T-cell (primary cell): Measurements from ENCODE around the gene DCUN1D4. TPM values are rescaled to one million over a fixed set of nuclear protein-coding genes. Genes with fewer than 3 reads are reported as not detected.

ENCODE experiments used
- ATAC-seq, 4 experiments: fragments of 200-7000 bp in 3 of 4; fragments of 150-1000 bp in 1 of 4; cut with Tn5 transposase; replicated peaks in 1 of 4; 1 replicate in 3 of 4; 2 replicates in 1 of 4; pipeline ENCODE4 v1.10.0; 2021; ENCODE audit warnings: moderate library complexity in 3 of 4, mild to moderate bottlenecking in 2 of 4, moderate number of reproducible peaks in 1 of 4
- CTCF ChIA-PET, 2 donors: fragments of 300-600 bp; sonication (Branson Sonifier 250); formaldehyde crosslinking; loops; one replicate each; lab custom pipeline; 2022; ENCODE audit warnings: antibody characterized with exemption in 2 of 2; lab: Charles Lee
- POLR2A ChIA-PET, 2 donors: fragments of 300-600 bp; sonication (Branson Sonifier 250); formaldehyde crosslinking; loops; one replicate each; lab custom pipeline; 2022; ENCODE audit warnings: antibody characterized with exemption in 2 of 2; lab: Charles Lee
- DNase-seq, 35 experiments: peaks; one replicate each; pipeline versions ENCODE4 v3.0.0 to v3.0.0-alpha.2; 2013 to 2023
- H3K27ac ChIP-seq: one replicate; pipeline ENCODE4 v1.5.1; 2013; ENCODE audit warnings: low read length
- H3K27me3 ChIP-seq, 2 experiments: replicated peaks in 1 of 2; 1 replicate in 1 of 2; 2 replicates in 1 of 2; pipeline versions ENCODE4 v1.6.1 to v1.7.0; 2013; ENCODE audit warnings: low read length in 1 of 2, mixed read lengths in 1 of 2; ENCODE audit not compliant: control insufficient read depth in 2 of 2, insufficient read depth in 2 of 2; ENCODE audit errors: extremely low read depth in 1 of 2
- H3K36me3 ChIP-seq, 2 donors: 1 replicate in 1 of 2; 2 replicates in 1 of 2; pipeline versions ENCODE4 v1.6.1 to v1.7.0; 2013; ENCODE audit warnings: low read length in 1 of 2; ENCODE audit not compliant: control insufficient read depth in 2 of 2, insufficient read depth in 1 of 2; ENCODE audit errors: extremely low read depth in 1 of 2
- H3K4me1 ChIP-seq, 2 experiments: 1 replicate in 1 of 2; 2 replicates in 1 of 2; pipeline versions ENCODE4 v1.6.1 to v1.7.0; 2013; ENCODE audit warnings: low read length in 2 of 2, mixed read lengths in 1 of 2; ENCODE audit not compliant: insufficient read depth in 2 of 2, control insufficient read depth in 1 of 2; ENCODE audit errors: extremely low read depth in 1 of 2
- H3K4me3 ChIP-seq, 2 donors: 1 replicate in 1 of 2; 2 replicates in 1 of 2; pipeline versions ENCODE4 v1.5.1 to v1.7.0; 2013; ENCODE audit warnings: mild to moderate bottlenecking in 2 of 2, low read length in 1 of 2, moderate library complexity in 1 of 2; ENCODE audit not compliant: control insufficient read depth in 1 of 2; ENCODE audit errors: extremely low read depth in 1 of 2
- H3K9me3 ChIP-seq: 2 replicates; pipeline ENCODE4 v1.7.0; 2013
- H3K27ac Mint-ChIP-seq, 2 donors: one replicate each; pipeline ENCODE4 v1.8.0; 2020 to 2021; ENCODE audit warnings: mild to moderate bottlenecking in 2 of 2, mixed read lengths in 2 of 2
- H3K27me3 Mint-ChIP-seq, 2 donors: one replicate each; pipeline ENCODE4 v1.8.0; 2021 to 2022; ENCODE audit warnings: mixed read lengths in 2 of 2
- H3K36me3 Mint-ChIP-seq: one replicate; pipeline ENCODE4 v1.8.0; 2021; ENCODE audit warnings: mixed read lengths
- H3K4me1 Mint-ChIP-seq, 3 donors: one replicate each; pipeline ENCODE4 v1.8.0; 2020 to 2022; ENCODE audit warnings: mixed read lengths in 3 of 3, mild to moderate bottlenecking in 1 of 3
- H3K4me3 Mint-ChIP-seq, 3 donors: one replicate each; pipeline ENCODE4 v1.8.0; 2020 to 2022; ENCODE audit warnings: mild to moderate bottlenecking in 3 of 3, mixed read lengths in 3 of 3, moderate library complexity in 3 of 3
- H3K9me3 Mint-ChIP-seq, 3 donors: one replicate each; pipeline ENCODE4 v1.8.0; 2020 to 2022; ENCODE audit warnings: mixed read lengths in 3 of 3
- WGBS: methylation state at CpG from one replicate; pipeline ENCODE4 v1.1.5; 2013; ENCODE audit warnings: missing lambda C conversion rate; ENCODE audit not compliant: insufficient coverage; 5-methylcytosine and 5-hydroxymethylcytosine counted together
- total RNA-seq, 35 experiments: library from RNA in 6 of 35; stranded (reverse) in 6 of 35; fragments of 120-200 nt in 1 of 35; gene quantifications; one replicate each; pipeline versions ENCODE4 v1.2.1 to v1.2.4 and lab custom pipeline; 2013 to 2026

DCUN1D4 gene
- 10 to 100 TPM; 35.6 to 47.1 (median 37.3) TPM for total RNA-seq
- 28.8 TPM for total RNA-seq (2013)
- total RNA-seq (lab: John Stamatoyannopoulos, UW) = 23.7 to 70.2 (median 38.1) reads per million in 29 experiments

DNA sequence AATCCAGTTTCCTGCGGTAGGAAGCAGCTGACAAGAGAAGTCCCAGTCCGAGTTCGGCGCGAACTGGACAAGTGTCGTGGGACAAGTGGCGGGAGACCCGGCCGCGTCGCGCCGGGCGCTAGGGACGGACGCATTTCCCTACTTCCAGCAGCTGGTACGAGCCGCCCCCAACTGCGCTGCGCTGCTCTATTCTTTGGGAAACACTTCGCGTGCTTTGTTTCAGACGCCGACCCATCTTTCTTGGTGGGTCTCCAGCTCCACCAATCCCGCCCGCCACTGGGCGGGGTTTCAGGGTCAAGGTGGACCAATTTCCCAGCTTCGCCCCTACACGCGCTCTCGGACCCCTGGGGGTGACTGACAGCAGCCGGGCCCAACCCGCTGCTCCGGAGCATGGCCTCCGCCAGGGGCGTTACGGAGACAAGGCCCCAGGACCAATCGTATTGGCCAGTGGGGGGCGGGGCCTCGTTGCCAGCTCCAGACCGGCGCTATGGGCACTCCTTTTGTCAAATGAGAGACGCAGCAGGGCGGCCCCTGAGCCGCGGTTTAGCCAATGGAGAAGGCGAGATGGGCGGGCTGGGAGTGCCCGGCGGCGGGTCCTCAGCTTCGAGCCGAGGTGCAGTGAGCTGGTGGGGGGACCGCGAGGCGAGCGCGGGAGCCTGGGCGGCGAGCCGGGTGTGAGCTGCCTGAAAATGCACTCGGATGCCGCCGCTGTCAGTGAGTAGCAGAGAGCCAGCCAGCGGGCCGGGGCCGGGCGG is at the start of gene DCUN1D4:
DCUN1D4 (plus strand) TSS at position 600 of the 755 bp plus-strand sequence; CDS start at position 690, 90 bp downstream.
- peak within 1 kb of the TSS; percentile 75 to 89 for H3K4me3 ChIP-seq
- H3K4me3 Mint-ChIP-seq = peak within 1 kb of the TSS; percentile 94 to 99 (median 94)
- H3K27me3 ChIP-seq = no peaks in the 10 kb centered on the region
- under 1% methylated on average over 60 of the region's 68 CpGs for WGBS
- peak within 1 kb of the TSS; percentile 66 for H3K27ac ChIP-seq
- ATAC-seq = peak; percentile 86 to 91 (median 88)
- H3K9me3 ChIP-seq = no peaks in the 10 kb centered on the region
- no peaks in the 10 kb centered on the region for H3K36me3 Mint-ChIP-seq
- H3K4me1 ChIP-seq = peaks cover 11 to 14% of the 10 kb centered on the region in 2 experiments
- H3K9me3 Mint-ChIP-seq = no peaks in the 10 kb centered on the region
- H3K36me3 ChIP-seq = no peaks in the 10 kb centered on the region
- peak; percentile 90 to 99 (median 96) for DNase-seq
- peak within 1 kb of the TSS; percentile 89 to 93 for H3K27ac Mint-ChIP-seq
- CTCF ChIA-PET = interaction anchor here (0.7 to 1.8 kb wide), 6 partner anchors 10 to 184 kb away, joined by 3 to 7 read pairs (median 4); no protein-coding TSS in a partner anchor
- POLR2A ChIA-PET = interaction anchor here in 1 of 2 donors (0.8 kb wide), 1 partner anchor 8 kb away, joined by 3 read pairs; no protein-coding TSS in a partner anchor
- H3K4me1 Mint-ChIP-seq = peaks cover 19 to 37% (median 21%) of the 10 kb centered on the region in 3 donors
- no peaks in the 10 kb centered on the region for H3K27me3 Mint-ChIP-seq

DNA sequence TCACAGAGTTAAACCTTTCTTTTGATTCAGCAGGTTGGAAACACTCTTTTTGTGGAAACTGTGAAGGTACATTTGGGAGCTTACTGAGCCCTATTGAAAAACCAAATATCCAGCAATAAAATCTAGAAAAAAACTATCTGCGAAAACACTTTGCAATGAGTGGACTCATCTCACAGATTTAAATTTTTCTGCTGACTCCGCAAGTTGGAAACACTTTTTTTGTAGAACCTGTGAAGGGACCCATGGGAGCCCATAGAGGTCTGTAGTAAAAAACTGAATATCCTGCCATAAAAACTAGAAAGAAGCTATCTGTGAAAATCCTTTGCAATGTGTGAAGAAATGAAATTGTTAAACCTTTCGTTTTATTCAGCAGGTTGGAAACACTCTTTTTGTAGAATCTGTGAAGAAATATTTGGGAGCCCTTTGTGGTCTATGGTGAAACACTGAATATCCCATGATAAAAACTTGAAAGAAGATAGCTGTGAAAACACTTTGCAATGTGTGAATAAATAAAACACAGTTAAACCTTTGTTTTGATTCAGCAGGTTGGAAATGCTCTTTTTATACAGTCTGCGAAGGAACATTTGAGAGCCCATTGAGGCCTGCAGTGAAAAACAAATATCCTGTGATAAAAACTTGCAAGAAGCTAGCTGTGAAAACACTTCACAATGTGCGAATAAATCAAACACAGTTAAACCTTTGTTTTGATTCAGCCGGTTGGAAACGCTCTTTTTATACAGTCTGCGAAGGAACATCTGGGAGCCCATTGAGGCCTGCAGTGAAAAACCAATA is 22.3 kb upstream of the DCUN1D4 start:
- ATAC-seq = no peak
- CTCF ChIA-PET = interaction anchor here in 1 of 2 donors (1.0 to 1.2 kb wide), 2 partner anchors 10 to 12 kb away, joined by 3 to 4 read pairs; no protein-coding TSS in a partner anchor
- no peaks in the 10 kb centered on the region for H3K36me3 Mint-ChIP-seq
- POLR2A ChIA-PET = no interaction called here
- no peak overlapping the region for H3K27ac ChIP-seq
- H3K4me3 Mint-ChIP-seq = no peak overlapping the region
- peaks cover 0 to 35% (median 21%) of the 10 kb centered on the region in 3 donors for H3K9me3 Mint-ChIP-seq
- no peaks in the 10 kb centered on the region for H3K27me3 ChIP-seq
- no peaks in the 10 kb centered on the region for H3K4me1 ChIP-seq
- no peaks in the 10 kb centered on the region for H3K9me3 ChIP-seq
- H3K27ac Mint-ChIP-seq = no peak overlapping the region
- no peaks in the 10 kb centered on the region for H3K36me3 ChIP-seq
- H3K27me3 Mint-ChIP-seq = peaks cover 0 to 4% of the 10 kb centered on the region in 2 donors
- DNase-seq = no peak
- no peaks in the 10 kb centered on the region for H3K4me1 Mint-ChIP-seq
- H3K4me3 ChIP-seq = no peak overlapping the region
- WGBS = 79% methylated on average over 6 of the region's 8 CpGs

DNA sequence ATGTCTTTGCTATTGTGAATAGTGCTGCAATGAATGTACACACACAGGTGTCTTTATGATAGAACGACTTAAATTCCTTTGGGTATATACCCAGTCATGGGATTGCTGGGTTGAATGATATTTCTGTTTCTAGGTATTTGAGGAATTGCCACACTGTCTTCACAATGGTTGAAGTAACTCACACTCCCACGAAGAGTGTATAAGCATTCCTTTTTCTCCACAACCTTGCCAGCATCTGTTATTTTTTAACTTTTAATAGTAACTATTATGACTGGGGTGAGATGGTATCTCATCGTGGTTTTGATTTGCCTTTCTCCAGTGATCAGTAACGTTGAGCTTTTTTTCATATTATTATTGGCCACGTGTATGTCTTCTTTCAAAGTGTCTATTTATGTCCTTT is 17.6 kb upstream of the DCUN1D4 start:
- DNase-seq (no peak), ATAC-seq (no peak)
- ChIA-PET CTCF (no interaction called here), POLR2A (no interaction called here)
- WGBS = 55% methylated on average over 2 of the region's 5 CpGs
- H3K27me3 Mint-ChIP-seq = peaks cover 5 to 16% of the 10 kb centered on the region in 2 donors
- H3K36me3 ChIP-seq = no peaks in the 10 kb centered on the region
- H3K36me3 Mint-ChIP-seq = no peaks in the 10 kb centered on the region
- H3K9me3 ChIP-seq = no peaks in the 10 kb centered on the region
- H3K27ac Mint-ChIP-seq = no peak overlapping the region
- H3K27me3 ChIP-seq = peaks cover 0 to 2% of the 10 kb centered on the region in 2 experiments
- H3K9me3 Mint-ChIP-seq = peaks cover 0 to 17% (median 10%) of the 10 kb centered on the region in 3 donors
- no peak overlapping the region for H3K27ac ChIP-seq
- no peaks in the 10 kb centered on the region for H3K4me1 Mint-ChIP-seq
- H3K4me1 ChIP-seq = no peaks in the 10 kb centered on the region
- H3K4me3 Mint-ChIP-seq = no peak overlapping the region
- no peak overlapping the region for H3K4me3 ChIP-seq

DNA sequence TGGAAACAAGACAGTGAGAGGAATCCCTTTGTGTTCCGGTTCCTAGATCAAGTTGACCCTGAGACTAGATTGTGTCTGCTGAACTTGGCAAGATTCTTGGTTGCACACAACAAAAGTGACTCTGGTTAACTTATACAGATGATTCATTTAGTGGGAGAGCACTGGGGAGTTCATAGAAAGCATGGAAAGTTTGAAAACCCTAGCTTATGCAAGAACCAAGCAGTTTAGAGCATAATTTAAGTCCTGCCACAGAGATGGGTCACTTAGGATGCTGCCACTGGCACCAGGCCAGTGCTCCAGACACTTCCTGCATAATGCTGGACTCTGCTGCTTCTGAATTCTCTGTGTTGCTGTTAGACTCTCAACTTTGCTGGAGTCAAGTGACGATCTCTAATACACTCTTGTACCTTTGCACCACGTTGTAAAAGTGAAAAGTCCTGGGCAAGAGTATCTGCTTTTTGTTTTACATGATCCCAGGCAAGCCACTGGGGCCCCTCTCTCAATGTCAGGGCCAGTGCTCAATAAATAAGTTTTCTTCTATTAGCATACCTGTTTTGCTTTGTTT is 12.7 kb upstream of the DCUN1D4 start:
- 68% methylated on average over 3 of the region's 3 CpGs for WGBS
- Histone ChIP-seq H3K4me1 (no peaks in the 10 kb centered on the region), H3K4me3 (no peak overlapping the region), H3K27me3 (peaks cover 0 to 3% of the 10 kb centered on the region in 2 experiments), H3K27ac (no peak overlapping the region), H3K9me3 (no peaks in the 10 kb centered on the region), H3K36me3 (no peaks in the 10 kb centered on the region)
- CTCF ChIA-PET = interaction anchor here in 1 of 2 donors (0.8 kb wide), 1 partner anchor 10 kb away, joined by 4 read pairs; no protein-coding TSS in a partner anchor
- ATAC-seq = no peak
- H3K36me3 Mint-ChIP-seq = no peaks in the 10 kb centered on the region
- H3K9me3 Mint-ChIP-seq = no peaks in the 10 kb centered on the region
- POLR2A ChIA-PET = no interaction called here
- no peak overlapping the region for H3K27ac Mint-ChIP-seq
- no peak for DNase-seq
- H3K4me3 Mint-ChIP-seq = no peak overlapping the region
- peaks cover 8 to 16% of the 10 kb centered on the region in 2 donors for H3K27me3 Mint-ChIP-seq
- H3K4me1 Mint-ChIP-seq = no peaks in the 10 kb centered on the region

DNA sequence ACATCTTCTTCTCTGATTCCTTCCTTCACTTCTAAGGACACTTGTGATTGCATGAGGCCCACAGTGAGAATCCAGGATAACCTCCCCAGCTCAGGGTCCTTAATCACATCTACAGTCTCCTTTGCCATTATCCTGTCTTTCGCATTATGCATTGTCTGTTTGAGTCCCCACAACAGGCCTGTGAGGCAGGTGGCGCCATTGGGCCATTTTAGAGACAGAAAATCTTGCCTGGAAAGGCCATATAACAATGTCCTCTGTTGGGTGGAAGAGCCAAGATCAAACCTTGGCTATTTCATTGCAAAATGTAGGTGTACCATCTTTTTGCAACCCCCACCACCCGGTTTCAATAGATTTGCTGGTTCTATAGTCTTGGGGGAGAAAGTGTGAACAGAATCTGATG is 11.8 kb upstream of the DCUN1D4 start:
- Histone ChIP-seq H3K36me3 (no peaks in the 10 kb centered on the region), H3K4me1 (no peaks in the 10 kb centered on the region), H3K9me3 (no peaks in the 10 kb centered on the region), H3K27me3 (peaks cover 0 to 3% of the 10 kb centered on the region in 2 experiments), H3K27ac (no peak overlapping the region), H3K4me3 (no peak overlapping the region)
- Mint-ChIP-seq H3K27me3 (peaks cover 10 to 16% of the 10 kb centered on the region in 2 donors), H3K4me1 (no peaks in the 10 kb centered on the region), H3K36me3 (no peaks in the 10 kb centered on the region), H3K9me3 (no peaks in the 10 kb centered on the region), H3K27ac (no peak overlapping the region), H3K4me3 (no peak overlapping the region)
- ATAC-seq (peak; percentile 34 to 82 (median 70)), DNase-seq (peak; percentile 29 to 74 (median 58))
- POLR2A ChIA-PET = no interaction called here
- CTCF ChIA-PET = interaction anchor here (0.8 to 1.9 kb wide), 3 partner anchors 11 to 197 kb away, joined by 4 to 6 read pairs (median 5); partner anchors contain the start of gene DCUN1D4 (in 1 of the 2)
- 0% methylated on average over 1 of the region's 3 CpGs for WGBS

DNA sequence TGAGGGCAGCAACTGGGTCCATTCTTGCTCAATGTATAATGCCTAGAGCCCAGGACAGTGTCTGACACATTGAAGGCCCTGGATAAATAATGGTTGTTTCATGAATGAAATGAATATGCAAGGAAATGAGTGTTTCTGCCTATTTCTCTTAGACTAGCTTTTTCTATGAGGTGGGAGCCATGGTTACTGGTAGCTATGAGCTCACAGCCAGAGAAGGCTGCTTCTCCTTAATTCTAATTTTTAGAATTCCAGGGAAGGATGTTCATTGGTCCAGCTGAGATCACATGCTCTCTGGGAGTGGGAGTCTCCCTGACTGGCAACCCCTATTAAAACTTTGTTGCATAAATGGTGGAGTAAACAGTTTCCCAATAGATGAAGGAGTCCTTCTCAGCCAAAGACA is 9.7 kb upstream of the DCUN1D4 start:
- ChIA-PET CTCF (interaction anchor here (0.5 to 1.8 kb wide), 5 partner anchors 8 to 1525 kb away, joined by 4 to 7 read pairs (median 5); no protein-coding TSS in a partner anchor), POLR2A (no interaction called here)
- Mint-ChIP-seq H3K27ac (no peak overlapping the region), H3K36me3 (no peaks in the 10 kb centered on the region), H3K4me1 (no peaks in the 10 kb centered on the region), H3K27me3 (peaks cover 10 to 15% of the 10 kb centered on the region in 2 donors), H3K4me3 (no peak overlapping the region), H3K9me3 (no peaks in the 10 kb centered on the region)
- H3K9me3 ChIP-seq = no peaks in the 10 kb centered on the region
- H3K4me1 ChIP-seq = no peaks in the 10 kb centered on the region
- ATAC-seq = no peak
- no peaks in the 10 kb centered on the region for H3K36me3 ChIP-seq
- no peak overlapping the region for H3K27ac ChIP-seq
- no peak overlapping the region for H3K4me3 ChIP-seq
- DNase-seq = no peak
- H3K27me3 ChIP-seq = peaks cover 0 to 3% of the 10 kb centered on the region in 2 experiments
